ENCODE measurements around the gene ALK.

GRCh38 chr2:29527947-29528346 lies 393.4 kb downstream of the ALK start:
- no peak for TF ChIP-seq POLR2A (IDR thresholded peaks at IDR 0.05)
- no peak for TF ChIP-seq CTCF (IDR thresholded peaks at IDR 0.05)

Measured in sigmoid colon (tissue), 3 donors.